Caco-2 (cell line): ENCODE data around the gene TCF3. TPM values are rescaled to one million over a fixed set of nuclear protein-coding genes. Genes with fewer than 3 reads are reported as not detected.
A peak's percentile ranks its signal among the peaks of the same experiment; 100 is the strongest.

Source experiments
- BruUV-seq: library from RNA; stranded (reverse); fragments of 400-500 nt; replicated peaks from 2 replicates; lab custom pipeline; 2021; lab: Mats Ljungman, UMichigan
- CTCF ChIA-PET: fragments of 300-600 bp; sonication (Branson Sonifier 250); formaldehyde crosslinking; loops from one replicate; lab custom pipeline; 2022; ENCODE audit warnings: antibody characterized with exemption; lab: Charles Lee
- POLR2A ChIA-PET: fragments of 300-600 bp; sonication (Branson Sonifier 250); formaldehyde crosslinking; loops from one replicate; lab custom pipeline; 2022; ENCODE audit warnings: antibody characterized with exemption; lab: Charles Lee
- DNase-seq, 2 experiments: peaks; one replicate each; pipeline versions ENCODE4 v3.0.0 to v3.0.0-alpha.2; 2020 to 2022
- H3K27me3 ChIP-seq: replicated peaks from 2 replicates; pipeline ENCODE4 v1.6.0; 2011; ENCODE audit warnings: low read length; ENCODE audit not compliant: control insufficient read depth, insufficient read depth
- H3K36me3 ChIP-seq: 2 replicates; pipeline ENCODE4 v1.5.1; 2011; ENCODE audit warnings: low read length; ENCODE audit not compliant: control insufficient read depth, insufficient read depth
- H3K4me1 ChIP-seq: fragments of 250-450 bp; sonication (Bioruptor Pico); 2 replicates; pipeline ENCODE4 v1.5.1; 2020; ENCODE audit warnings: mild to moderate bottlenecking
- H3K4me3 ChIP-seq: 2 replicates; pipeline ENCODE4 v1.5.1; 2011; ENCODE audit warnings: low read depth, mild to moderate bottlenecking, control low read depth, low read length
- H3K9me3 ChIP-seq: fragments of 250-450 bp; sonication (Bioruptor Pico); 2 replicates; pipeline ENCODE4 v1.5.1; 2020; ENCODE audit warnings: mild to moderate bottlenecking, moderate library complexity
- H3K27ac Mint-ChIP-seq: one replicate; pipeline ENCODE4 v1.8.0; 2022; ENCODE audit warnings: mixed read lengths; ENCODE audit not compliant: unreplicated experiment
- H3K27me3 Mint-ChIP-seq: one replicate; pipeline ENCODE4 v1.8.0; 2022; ENCODE audit warnings: mixed read lengths; ENCODE audit not compliant: insufficient read depth, unreplicated experiment
- H3K36me3 Mint-ChIP-seq: one replicate; pipeline ENCODE4 v1.8.0; 2022; ENCODE audit warnings: mild to moderate bottlenecking, mixed read lengths; ENCODE audit not compliant: insufficient read depth, unreplicated experiment
- H3K4me1 Mint-ChIP-seq: one replicate; pipeline ENCODE4 v1.8.0; 2022; ENCODE audit warnings: low read depth, mixed read lengths; ENCODE audit not compliant: unreplicated experiment
- H3K4me3 Mint-ChIP-seq: one replicate; pipeline ENCODE4 v1.8.0; 2022; ENCODE audit warnings: mild to moderate bottlenecking, moderate library complexity, mixed read lengths; ENCODE audit not compliant: unreplicated experiment
- H3K9me3 Mint-ChIP-seq: one replicate; pipeline ENCODE4 v1.8.0; 2022; ENCODE audit warnings: mixed read lengths; ENCODE audit not compliant: unreplicated experiment
- intact Hi-C: fragments of 100-400 bp; cut with micrococcal nuclease; formaldehyde crosslinking; loops from one replicate; pipeline ENCODE4 v1.10.0; 2022; ENCODE audit not compliant: unreplicated experiment
- total RNA-seq: library from RNA; stranded (reverse); gene quantifications from 2 replicates; pipeline ENCODE4 v1.2.3, GENCODE V29; 2022
- TF ChIP-seq, protein P1 (sequence below), 2 experiments: fragments of 200-600 bp in 1 of 2; IDR thresholded peaks; 1 replicate in 1 of 2; 2 replicates in 1 of 2; pipeline versions ENCODE4 v1.5.1 to v1.8.0; 2011 to 2022; ENCODE audit warnings: antibody characterized with exemption in 1 of 2, control low read depth in 1 of 2, inconsistent platforms in 1 of 2, low read depth in 1 of 2, low read length in 1 of 2, mild to moderate bottlenecking in 1 of 2, moderate library complexity in 1 of 2; ENCODE audit not compliant: insufficient read depth in 1 of 2, severe bottlenecking in 1 of 2, unreplicated experiment in 1 of 2

TCF3 gene
- total RNA-seq, 1 experiment from 2014 or later, result 147 TPM

DNA sequence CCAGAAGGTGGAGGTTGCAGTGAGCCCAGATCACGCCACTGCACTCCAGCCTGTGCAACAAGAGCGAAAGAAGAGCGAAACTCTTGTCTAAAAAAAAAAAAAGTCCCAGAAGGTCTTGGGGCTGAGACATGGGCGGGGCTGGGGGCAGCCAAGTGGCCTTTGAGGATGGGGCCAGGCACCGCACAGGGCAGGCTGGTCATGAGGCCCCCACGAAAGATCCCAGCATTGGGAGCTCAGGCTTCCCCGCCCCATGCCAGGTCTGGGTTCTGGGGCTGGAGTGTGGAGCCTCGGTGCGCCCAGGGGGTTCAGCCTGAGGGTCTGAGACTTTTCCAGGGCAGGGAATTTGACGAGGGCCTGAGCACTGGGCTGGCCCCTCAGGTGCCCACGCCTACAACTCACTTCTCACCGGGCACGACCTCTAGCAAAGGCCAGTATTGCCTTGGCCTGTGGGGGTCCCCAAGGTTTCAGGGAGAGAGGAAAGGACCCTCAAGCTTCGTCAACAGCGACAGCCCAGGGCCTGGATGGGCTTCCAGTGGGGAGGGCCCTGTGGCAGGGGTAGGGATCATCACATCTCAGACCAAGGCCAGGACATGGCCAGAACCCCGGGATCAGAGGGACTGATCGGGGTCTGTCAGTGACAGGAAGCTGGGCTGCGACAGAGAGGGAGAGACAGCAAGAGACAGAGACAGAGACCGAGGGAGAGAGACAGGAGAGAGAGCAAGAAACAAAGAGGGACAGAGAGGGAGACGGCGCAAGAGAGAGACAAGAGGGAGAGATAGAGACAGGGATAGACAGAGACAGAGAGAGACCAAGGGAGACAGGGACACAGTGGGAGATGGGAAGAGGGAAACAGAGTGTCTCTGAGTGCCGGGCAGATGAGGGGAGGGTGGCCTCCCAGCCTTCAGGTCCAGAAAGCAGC is 76.8 kb downstream of the TCF3 start:
- TF ChIP-seq, protein P1, sequence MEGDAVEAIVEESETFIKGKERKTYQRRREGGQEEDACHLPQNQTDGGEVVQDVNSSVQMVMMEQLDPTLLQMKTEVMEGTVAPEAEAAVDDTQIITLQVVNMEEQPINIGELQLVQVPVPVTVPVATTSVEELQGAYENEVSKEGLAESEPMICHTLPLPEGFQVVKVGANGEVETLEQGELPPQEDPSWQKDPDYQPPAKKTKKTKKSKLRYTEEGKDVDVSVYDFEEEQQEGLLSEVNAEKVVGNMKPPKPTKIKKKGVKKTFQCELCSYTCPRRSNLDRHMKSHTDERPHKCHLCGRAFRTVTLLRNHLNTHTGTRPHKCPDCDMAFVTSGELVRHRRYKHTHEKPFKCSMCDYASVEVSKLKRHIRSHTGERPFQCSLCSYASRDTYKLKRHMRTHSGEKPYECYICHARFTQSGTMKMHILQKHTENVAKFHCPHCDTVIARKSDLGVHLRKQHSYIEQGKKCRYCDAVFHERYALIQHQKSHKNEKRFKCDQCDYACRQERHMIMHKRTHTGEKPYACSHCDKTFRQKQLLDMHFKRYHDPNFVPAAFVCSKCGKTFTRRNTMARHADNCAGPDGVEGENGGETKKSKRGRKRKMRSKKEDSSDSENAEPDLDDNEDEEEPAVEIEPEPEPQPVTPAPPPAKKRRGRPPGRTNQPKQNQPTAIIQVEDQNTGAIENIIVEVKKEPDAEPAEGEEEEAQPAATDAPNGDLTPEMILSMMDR (IDR thresholded peaks at IDR 0.05; ENCODE audit: insufficient read depth in 1 of 2, low read depth in 1 of 2, low read length in 1 of 2, severe bottlenecking in 1 of 2, unreplicated experiment in 1 of 2), result no peak
- Mint-ChIP-seq H3K4me3 (no peak overlapping the region), H3K27ac (no peak overlapping the region), H3K4me1 (peaks cover 2% of the 10 kb centered on the region), H3K27me3 (no peaks in the 10 kb centered on the region), H3K36me3 (peaks cover 26% of the 10 kb centered on the region), H3K9me3 (no peaks in the 10 kb centered on the region)
- DNase-seq, result no peak
- no peaks in the 10 kb centered on the region for H3K27me3 ChIP-seq
- H3K36me3 ChIP-seq, result no peaks in the 10 kb centered on the region
- POLR2A ChIA-PET, result no interaction called here
- no peaks in the 10 kb centered on the region for H3K4me1 ChIP-seq
- no peaks in the 10 kb centered on the region for H3K9me3 ChIP-seq
- CTCF ChIA-PET, result interaction anchor here (0.5 kb wide), 1 partner anchor 462 kb away, joined by 3 read pairs; no protein-coding TSS in a partner anchor
- no TSS peak for BruUV-seq
- no peak overlapping the region for H3K4me3 ChIP-seq
- intact Hi-C loops, result no loop called here

DNA sequence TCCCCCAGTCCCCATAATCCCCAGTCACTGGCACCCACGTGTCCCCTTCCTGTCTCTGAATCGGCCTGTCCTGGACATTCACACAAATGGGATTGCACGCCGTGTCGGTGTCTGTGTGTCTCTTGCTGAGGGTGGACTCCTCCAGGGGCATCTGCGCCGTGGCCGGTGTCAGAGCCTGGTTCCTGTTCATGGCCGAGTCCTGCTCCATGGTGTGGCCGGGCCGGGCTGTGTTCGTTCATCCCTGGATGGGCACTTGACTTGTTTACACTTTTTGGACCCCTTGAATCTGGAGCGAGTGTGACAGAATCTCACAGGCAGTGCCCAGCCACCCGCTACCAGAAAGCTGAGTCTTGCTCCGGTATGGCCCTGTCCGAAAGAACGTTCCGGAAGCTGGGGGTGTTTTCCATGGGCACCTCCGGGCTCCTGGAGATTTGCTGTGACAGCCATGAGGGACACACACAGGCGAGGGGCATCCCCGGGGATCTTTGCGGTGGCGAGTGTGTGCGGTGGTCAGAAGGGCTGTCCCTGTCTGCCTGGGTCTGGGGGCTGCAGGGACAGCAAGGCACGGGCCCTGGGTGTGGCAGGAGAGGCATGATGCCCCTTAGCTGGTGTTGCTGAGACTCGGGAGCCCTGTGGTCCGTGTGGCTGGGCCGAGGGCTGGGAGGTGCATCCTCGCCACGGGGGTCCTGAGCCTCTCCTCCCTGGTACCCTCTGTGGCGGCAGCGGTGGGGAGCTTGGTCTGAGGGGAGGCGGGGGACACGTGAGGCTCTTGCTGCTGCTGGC is 77.9 kb downstream of the TCF3 start:
- intact Hi-C loops, result no loop called here
- ChIA-PET CTCF (no interaction called here), POLR2A (no interaction called here)
- Histone ChIP-seq H3K4me1 (no peaks in the 10 kb centered on the region), H3K36me3 (no peaks in the 10 kb centered on the region), H3K27me3 (no peaks in the 10 kb centered on the region), H3K4me3 (no peak overlapping the region), H3K9me3 (no peaks in the 10 kb centered on the region)
- Mint-ChIP-seq H3K4me1 (peaks cover 12% of the 10 kb centered on the region), H3K9me3 (no peaks in the 10 kb centered on the region), H3K36me3 (peaks cover 22% of the 10 kb centered on the region), H3K27me3 (peaks cover 5% of the 10 kb centered on the region), H3K4me3 (no peak overlapping the region), H3K27ac (no peak overlapping the region)
- TSS peak; percentile 4 for BruUV-seq
- DNase-seq, result no peak
- TF ChIP-seq, protein P1 (IDR thresholded peaks at IDR 0.05; ENCODE audit: insufficient read depth in 1 of 2, low read depth in 1 of 2, low read length in 1 of 2, severe bottlenecking in 1 of 2, unreplicated experiment in 1 of 2), result no peak

DNA sequence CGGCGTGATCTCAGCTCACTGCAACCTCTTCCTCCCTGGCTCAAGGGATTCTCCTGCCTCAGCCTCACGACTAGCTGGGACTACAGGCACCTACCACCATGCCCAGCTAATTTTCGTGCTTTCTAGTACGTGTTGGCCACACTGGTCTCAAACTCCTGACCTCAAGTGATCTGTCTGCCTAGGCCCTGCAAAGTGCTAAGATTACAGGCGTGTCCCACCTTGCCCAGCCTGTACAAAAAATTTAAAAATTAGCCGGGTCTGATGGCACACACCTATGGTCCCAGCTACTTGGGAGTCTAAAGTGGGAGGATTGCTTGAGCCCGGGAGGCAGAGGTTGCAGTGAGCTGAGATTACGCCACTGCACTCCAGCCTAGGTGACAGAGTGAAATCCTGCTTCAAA is 79.6 kb downstream of the TCF3 start:
- TF ChIP-seq, protein P1 (IDR thresholded peaks at IDR 0.05; ENCODE audit: insufficient read depth in 1 of 2, low read depth in 1 of 2, low read length in 1 of 2, severe bottlenecking in 1 of 2, unreplicated experiment in 1 of 2), result no peak
- H3K4me3 Mint-ChIP-seq, result no peak overlapping the region
- no peaks in the 10 kb centered on the region for H3K9me3 Mint-ChIP-seq
- H3K27me3 Mint-ChIP-seq, result peaks cover 5% of the 10 kb centered on the region
- DNase-seq, result no peak
- H3K36me3 Mint-ChIP-seq, result peaks cover 18% of the 10 kb centered on the region
- intact Hi-C loops, result no loop called here
- ChIA-PET CTCF (no interaction called here), POLR2A (interaction anchor here (0.6 kb wide), 1 partner anchor 9 kb away, joined by 4 read pairs; no protein-coding TSS in a partner anchor)
- H3K27me3 ChIP-seq, result no peaks in the 10 kb centered on the region
- no peak overlapping the region for H3K4me3 ChIP-seq
- peaks cover 8% of the 10 kb centered on the region for H3K4me1 ChIP-seq
- H3K9me3 ChIP-seq, result no peaks in the 10 kb centered on the region
- BruUV-seq, result no TSS peak
- no peak overlapping the region for H3K27ac Mint-ChIP-seq
- peaks cover 12% of the 10 kb centered on the region for H3K4me1 Mint-ChIP-seq
- H3K36me3 ChIP-seq, result no peaks in the 10 kb centered on the region
